Suppressor macrophage (primary cell): ENCODE data around the gene SLC6A6.
A peak's percentile ranks its signal among the peaks of the same experiment; 100 is the strongest.

Experiments used
- DNase-seq, 4 experiments: peaks; one replicate each; pipeline ENCODE4 v3.0.0-alpha.2; 2020 to 2022

SLC6A6 gene

DNA sequence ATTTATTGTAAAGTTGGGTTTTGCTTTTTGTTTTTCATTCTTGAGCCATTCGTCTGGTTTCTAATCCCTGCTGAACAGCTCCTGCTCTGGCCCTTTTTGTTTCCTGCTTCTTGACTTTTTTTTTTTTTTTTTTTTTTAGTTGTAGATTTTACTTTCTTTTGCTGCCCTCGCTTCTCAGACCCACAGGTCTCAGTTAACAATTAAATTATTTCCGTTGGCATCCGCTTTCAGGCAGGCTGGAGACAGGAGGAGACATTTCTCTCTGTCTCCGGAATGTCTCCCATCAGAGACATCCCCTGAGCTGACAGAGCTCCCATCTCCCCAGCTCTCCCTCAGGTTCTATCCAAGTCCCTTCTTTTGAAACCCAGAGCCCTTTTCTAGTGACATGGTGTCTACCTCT, 68.6 kb downstream of the SLC6A6 start:
- no peak for DNase-seq

DNA sequence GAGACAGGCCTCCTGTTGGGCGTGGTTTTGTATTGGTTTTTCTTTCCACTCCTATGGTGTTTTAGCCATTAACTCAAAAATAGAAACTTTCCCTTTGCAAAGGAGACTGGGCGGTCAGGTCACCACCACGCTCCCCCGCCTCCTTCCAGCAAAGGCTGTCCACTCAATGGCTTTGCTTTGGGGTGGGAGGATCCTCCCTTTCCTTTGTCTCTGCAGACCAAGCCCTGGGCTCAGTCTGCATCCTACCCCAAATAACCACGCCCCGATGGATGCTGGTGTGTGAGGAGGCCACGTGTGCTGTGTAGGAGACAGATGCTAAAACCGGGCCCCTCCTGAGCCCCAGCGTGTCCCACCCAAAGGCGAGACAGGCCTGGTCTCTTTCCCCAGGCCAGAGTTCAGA, 69.3 kb downstream of the SLC6A6 start:
- DNase-seq, result no peak

DNA sequence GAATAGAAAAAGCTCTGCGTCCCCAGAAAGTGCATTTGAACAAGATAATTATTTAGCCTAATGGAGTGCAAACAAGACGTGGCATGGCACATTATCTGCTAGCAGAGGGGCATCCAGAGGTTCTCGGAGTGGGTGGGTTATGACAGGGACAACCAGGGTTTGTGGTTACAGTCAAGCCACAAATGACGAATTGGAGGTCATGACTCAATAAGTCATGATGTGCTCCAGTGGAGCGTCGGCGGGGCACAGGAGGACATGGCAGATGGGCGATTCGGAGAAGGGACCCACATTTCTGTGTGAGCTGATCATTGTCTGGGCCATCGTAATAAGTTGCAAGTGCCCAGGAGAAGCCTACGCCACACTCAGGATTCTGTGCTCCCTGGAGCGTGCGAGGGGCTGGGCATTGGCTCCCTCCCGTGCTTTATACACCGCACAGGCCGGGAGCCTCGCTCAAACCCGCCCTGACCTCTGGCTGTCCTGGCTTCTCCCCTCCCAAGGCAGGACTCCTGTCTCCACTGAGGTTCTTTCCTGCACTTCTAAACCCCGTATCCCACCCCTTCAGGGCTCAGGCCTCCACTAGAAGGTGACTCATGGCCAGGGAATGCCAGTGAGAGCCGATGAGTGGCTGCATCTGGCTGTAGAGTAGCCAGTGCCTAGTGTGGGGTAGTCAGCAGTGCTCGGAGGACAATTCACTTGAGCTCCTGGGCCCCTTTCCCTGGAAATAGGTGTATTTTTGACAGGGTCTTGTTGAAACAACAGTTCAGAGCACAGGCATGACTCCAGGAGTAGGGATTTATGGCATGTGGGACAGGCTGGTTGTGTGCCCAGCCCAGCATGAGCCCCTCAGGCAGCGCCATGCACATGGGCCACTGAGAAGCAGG, 70.3 kb downstream of the SLC6A6 start:
- peak; percentile 58 to 83 (median 76) for DNase-seq

DNA sequence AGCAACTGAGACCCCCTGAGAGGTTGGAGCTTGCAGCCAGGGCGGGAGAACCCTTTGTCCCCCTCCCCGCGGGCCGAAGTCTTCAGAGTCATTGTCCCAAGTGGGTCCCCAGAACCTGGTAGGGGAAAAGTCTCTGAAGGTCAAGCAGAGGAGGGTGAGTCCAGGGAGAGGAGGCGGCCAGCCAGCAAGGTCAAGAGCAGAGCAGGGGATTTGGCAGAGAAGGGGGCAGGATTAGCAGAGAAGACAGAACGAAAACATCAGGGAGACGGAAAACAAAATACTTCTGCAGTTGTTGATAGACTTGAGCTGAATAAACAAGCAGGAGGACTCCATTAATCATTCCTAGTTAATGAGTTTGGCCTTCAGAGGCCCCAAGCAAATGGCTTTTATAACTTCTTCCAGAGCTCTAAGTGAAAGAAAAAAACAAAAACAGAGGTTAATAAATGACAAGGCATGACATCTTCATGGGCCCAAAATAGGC, 71.0 kb downstream of the SLC6A6 start:
- DNase-seq, result no peak

DNA sequence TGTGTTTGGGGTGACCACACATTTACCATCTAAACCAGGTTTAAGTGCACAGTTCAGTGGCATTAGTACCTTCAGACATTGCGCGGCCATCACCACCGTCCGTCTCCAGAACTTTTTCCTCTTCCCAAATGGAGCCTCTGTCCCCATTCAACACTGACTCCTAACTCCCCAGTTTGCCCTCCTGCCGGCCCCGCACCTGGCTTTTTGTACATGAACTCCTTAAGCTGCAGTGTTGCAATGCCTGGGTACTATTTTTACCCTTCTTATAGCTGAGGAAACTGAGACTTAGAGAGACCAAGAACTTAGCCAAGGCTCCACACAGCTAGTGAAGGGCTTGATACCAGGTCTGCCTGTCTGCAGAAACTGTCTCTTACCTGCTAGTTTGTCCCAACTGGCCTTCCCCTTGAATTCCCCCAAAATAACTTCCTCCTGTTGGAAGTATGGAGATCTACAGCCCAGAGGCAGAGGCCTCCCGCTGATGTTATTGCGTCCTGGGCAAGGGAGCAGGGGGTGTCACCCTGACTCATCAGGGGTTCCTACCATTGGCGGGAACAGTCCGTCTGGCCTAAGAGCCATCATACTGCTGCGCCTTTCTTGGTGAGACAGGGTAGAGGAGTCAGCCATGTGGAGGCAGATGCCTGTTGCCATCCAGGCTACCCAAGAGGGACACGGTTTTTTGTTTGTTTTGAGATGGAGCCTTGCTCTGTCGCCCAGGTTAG, 72.1 kb downstream of the SLC6A6 start:
- no peak for DNase-seq

DNA sequence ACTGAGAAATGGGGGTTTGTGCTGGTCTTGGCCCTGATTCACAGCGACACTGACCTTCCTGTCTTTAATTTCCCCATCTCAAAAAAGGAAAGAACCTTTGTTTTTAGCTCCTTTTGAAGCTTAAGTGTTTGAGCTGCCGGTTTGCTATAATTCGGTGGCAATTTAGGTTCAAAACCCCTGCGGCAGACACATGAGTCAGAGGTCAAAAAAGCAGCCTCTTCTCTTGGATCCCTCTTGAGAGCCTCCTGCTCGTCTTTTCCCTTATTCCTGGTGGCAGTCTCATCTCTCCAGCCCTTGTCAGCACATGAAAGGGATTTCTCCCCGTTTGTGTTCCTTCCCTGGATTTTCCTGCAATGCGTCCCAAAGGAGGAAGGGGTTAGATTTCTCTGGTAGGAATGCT, 73.2 kb downstream of the SLC6A6 start:
- no peak for DNase-seq

DNA sequence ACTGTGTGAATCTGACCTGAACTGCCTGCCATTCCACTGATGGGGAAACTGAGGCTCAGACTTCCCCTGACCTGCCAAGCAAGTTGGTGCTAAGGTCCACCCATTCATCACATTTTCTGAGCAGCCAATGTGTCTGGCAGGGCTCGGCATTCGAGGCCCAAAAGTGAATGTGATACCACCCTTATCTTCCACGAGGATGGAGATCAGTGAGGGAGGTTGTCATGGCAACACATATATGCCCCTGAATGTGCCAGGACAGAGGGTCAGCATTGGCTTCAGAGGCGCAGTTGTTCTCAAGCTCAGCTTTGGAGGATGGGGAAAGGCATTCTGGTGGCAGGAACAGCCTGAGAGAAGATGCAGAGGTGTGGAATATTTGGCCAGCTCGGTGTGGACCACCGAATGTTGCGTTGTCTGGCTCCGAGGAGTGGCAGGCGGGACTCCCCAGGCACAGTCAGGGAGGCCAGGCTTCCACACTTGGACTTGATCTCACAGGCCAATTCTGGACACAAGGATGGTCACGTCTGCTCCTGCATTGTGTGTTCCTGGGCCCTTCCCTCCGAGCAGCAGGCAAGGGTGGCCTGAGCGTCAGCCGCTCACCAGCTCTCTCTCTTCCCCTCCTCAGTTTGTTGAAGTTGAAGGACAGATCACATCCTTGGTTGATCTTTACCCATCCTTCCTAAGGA, 74.3 kb downstream of the SLC6A6 start:
- no peak for DNase-seq

DNA sequence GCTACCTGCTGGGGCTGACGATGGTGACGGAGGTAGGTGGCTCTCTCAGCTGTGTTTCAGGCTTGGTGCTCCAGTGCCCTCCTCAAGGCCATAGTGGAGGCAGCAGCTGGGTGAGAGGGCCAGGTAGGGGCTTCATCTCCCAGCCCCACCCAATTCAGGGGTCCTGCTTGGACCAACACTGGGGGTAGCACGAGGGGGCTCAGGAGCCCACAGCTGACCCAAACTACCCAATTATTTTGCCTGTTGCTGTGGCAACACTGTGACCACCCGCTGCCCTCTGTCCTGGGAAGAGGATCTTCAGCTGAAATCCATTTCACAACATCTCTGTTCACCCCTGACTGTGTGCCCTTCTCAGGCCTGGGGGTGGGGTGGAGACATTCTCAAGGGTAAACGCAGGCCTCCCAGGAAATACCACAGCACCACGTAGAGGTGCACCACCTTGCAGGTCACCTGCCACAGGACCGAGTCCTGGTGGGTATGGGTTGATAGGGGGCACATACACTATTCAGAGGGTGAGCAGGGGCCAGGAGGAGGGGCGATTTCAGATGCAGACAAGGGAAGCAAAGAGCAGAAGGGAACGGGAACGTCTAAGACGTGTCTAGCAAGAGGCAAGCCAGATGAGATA, 75.0 kb downstream of the SLC6A6 start:
- no peak for DNase-seq

DNA sequence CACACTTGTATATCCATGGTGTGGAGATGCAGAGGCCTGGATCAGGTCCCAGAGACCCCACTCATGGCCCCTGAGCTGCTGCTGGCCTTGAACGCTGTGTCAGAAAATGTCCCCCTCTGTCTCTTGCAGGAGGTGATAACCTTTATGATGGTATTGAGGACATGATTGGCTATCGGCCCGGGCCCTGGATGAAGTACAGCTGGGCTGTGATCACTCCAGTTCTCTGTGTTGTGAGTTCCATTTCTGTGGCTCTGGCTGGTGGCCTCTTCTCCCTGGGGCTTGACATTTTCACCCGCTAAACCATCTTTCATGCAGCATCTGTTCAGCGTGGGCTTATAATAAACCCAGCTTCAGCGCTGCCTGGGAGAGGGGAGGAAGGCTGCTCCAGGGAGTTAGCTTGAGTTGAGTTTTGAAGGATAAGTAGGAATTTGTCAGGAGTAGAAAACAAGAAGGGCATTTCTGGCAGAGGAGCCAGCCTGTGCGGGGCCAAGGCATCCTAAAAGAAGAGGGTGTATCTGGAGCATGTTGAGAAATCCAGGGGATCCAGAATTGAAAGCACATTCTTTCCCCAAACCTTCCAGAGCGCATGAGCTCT, 76.6 kb downstream of the SLC6A6 start:
- DNase-seq, result no peak

DNA sequence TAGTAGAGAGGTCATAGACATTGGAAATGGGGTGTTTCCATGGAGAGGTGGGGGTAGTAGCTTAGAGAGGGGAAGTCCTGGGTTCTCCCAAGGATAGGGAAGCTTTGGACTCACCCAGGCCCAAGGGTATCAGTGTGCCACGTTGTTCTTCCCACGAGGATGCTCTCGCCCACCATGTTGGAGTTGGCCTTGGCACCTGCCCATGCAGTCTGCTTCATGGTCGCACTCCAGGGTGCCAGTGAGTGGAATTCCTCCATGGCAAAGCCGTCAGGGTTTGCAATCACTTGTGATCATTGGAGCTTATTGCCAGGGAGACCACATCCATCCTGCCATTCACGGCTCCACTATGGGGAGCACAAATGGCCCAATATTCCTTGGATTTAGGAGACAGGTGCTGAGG, 77.2 kb downstream of the SLC6A6 start:
- DNase-seq, result no peak

DNA sequence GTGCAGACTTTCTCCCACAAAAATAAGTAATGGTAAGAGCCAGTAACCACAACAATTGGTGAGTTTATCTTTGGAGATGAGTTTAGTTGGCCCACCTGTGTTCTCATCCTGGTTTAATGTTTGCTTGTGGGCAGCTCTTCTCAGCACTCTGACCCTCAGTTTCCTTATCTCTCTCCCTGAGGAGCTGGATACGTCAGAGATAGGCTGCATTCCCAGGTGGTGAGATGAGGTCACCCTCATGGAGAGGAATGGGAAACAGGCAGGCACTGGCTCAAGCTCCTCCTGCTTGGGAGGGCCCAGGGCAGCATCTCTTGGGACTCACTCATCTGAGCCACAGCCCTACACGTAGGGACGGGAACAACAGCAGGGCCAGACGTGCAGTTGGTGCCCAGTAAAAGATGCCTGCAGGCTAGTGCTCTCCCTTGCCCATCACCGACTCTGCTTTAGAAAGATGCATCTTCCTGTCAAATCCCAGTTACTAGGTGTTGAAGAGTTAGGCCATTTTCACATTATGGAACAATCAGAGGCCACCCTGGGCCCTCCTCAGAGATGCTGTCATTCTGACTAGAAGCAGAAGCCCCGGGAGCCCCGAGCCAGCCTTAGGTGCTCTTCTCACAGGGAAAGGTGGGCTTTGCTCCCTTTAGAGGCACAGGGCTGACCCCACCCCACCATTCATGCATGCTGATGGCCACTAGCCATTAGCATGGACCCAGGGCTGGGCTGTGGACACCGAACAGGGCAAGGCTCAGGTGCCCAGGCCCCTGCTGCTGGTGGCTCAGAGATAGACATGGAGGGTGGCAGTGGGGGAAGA, 78.0 kb downstream of the SLC6A6 start:
- no peak for DNase-seq

DNA sequence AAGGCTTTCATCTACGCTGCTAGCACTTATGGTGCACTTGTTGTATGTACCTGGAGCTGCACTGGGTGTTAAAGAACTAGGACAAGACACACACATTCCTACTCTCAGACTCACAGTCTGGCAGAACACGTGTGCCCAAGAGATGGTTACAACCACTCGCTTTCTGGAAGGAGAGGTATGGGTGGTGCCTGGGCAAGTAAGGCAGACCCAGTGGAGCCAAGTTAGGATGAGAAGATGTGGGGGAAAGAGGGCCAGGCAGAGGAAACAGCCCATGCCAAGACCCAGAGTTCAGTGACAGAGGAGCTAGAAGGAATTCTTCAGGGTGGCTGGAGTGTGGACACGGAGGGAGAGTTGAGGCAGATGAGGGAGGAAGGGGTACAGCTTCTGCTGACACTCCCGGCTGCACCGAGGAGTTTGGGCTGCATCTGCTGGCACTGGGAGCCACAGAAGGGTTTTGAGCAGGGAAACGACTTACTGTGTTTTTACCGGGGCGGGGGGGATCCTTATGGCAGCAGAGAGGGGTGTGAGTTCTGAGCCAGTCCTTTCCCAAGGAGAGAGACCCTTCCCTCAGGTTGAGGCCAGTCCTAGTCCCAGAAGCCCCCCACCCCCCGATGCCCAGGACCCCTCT, 78.7 kb downstream of the SLC6A6 start:
- no peak for DNase-seq

DNA sequence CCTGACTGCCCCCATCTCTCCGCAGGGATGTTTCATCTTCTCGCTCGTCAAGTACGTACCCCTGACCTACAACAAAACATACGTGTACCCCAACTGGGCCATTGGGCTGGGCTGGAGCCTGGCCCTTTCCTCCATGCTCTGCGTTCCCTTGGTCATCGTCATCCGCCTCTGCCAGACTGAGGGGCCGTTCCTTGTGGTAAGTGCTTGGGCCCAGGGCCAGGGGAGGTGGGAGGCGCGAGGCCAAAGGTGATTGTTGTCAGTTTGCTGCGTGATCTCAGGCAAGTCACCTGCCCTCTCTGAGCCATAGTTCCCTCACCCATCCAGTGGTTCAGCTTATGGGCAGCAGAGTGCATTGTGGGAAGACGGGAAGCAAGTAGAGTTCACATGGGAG, 79.2 kb downstream of the SLC6A6 start:
- no peak for DNase-seq

DNA sequence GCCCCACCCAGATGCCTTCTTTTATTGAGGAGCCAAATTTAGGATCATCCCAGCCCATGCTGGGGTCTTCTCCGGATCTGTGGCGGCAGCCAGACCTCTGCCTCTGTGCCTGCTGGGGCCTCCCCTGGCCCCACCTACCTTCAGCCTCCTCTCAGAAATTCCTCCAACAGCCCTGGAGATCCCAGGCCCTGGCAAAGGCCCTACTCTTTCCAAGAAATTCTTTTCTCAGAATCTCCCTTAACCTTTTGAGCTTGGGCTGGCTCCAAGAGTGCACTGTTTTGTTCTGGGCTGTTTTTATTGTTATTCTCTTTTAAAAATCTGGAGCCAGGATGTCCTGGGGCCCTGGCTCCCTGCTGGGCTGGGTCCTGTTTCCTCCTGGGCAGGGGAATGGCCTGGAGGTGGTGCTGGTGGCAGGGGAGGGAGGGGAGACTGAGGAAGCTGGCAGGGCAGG, 79.9 kb downstream of the SLC6A6 start:
- DNase-seq, result no peak

DNA sequence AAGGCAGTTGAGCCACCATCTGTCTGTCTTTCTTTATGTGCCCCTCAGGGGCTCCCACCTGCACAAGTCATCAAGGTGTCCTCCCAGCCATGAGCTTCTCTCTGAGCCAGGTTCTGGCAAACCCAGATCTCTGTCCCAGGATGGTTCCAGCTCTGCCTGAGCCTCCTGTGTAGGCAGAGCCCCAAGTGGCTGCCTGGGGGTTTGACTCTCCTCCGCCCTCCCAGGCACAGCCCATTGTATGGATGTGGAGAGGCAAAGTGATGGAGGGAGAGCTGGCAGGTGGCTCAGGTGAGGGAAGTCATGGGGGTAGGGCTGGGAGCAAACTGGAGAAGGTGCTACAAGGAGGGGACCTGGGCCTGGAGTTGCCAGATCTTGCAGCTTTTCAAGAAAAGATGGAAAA, 80.9 kb downstream of the SLC6A6 start:
- no peak for DNase-seq

DNA sequence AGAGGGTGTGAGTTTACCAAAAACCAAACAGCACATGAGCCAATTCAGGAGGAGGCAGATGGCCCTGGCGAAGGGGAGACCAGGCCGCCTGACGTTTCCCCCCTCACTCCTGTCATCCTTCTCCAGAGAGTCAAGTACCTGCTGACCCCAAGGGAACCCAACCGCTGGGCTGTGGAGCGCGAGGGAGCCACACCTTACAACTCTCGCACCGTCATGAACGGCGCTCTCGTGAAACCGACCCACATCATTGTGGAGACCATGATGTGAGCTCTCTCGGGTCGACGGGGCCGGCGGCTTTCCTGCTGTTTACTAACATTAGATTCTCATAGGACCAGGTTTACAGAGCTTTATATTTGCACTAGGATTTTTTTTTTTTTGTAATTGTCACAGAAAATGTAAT, 82.3 kb downstream of the SLC6A6 start:
- DNase-seq, result no peak

DNA sequence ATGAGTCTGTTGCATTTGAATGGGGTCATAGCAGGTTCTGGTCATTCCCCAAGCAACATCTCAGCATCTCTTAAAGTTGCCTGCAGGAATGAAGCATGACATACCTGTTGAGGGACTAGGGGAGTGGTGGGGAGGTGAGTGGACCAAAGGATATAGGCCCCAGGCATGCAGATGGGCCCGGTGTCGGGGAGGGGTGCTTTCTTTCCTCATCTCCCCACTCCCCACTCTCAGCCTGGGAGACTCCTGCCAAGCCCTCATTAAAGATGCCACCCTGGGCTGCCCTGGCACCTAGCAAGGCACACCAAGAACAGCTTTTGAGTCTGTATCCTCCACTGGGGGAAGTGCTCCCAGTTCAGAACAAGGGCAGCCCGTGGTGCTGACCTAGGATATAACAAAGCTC, 83.6 kb downstream of the SLC6A6 start:
- DNase-seq, result no peak

DNA sequence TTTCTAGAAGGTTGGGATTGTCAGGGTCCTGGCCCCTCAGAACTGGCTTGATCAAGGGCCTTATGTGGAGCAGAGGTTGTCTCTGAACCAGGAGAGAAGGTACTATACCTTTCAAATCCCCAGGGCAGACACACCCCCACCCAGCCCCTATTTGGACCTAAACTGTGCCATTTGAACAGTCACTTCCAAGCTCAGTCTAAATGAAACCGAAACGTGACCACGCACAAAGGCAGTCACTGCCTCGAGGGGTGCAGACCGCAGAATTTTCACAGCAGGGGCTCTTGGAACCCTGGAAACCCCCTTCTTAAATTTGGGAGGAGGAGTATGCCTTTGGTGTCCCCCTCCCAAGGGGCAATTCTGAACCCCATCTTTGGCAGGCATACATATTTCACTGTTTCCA, 84.1 kb downstream of the SLC6A6 start:
- no peak for DNase-seq

DNA sequence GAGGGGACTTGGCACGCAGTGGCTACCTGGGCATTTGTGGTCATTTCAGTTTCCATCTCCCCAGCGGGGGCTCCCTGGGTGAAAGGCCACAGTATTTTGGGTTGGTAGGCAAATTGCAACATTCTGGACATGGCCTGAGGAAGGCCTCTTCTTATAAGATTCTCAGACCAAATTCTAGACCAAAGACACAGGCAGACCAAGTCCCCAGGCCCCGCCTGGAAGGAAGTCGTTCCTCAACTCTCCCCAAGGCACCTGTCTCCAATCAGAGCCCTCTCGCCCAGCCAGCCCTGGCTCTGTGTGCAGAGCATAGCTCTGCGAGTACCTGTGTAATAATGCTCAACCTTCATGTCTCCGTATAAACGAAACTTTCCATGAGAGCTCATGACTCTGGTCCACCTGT, 84.7 kb downstream of the SLC6A6 start:
- no peak for DNase-seq

DNA sequence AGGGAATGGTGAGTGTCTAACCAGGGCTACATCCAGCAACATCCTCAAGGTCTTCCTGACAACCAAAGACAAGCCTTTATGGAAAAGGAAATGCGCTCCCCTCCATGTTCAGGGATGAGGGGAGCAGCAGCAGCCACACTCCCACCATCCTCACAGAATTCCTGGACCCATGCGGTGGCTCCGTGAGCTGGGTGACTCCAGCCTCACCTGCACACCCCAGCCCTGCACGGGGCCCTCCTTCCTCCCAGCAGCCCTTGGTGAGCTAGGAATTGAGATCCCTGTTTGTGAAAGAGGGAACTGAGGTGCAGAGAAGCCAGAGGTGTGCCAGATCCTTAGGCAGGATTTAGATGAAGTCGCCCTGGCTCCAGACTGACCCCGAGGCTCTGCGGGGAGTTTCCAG, 85.4 kb downstream of the SLC6A6 start:
- DNase-seq, result no peak
